Fibroblast of villous mesenchyme (primary cell): ENCODE results near the gene LINGO4. TPM values are rescaled to one million over a fixed set of nuclear protein-coding genes. Genes with fewer than 3 reads are reported as not detected.

Experiments
- DNase-seq: peaks from one replicate; pipeline ENCODE4 v3.0.0-alpha.2; 2010; ENCODE audit warnings: low read depth
- H3K4me3 ChIP-seq: 2 replicates; pipeline ENCODE4 v1.5.1; 2011; ENCODE audit warnings: low read depth, mild to moderate bottlenecking, low read length
- total RNA-seq: library from RNA; depleted of rRNA; stranded (reverse); fragments of >200 nt; gene quantifications from 2 replicates; pipeline ENCODE4 v1.2.3, GENCODE V29; 2012
- TF ChIP-seq, protein P1 (sequence below): IDR thresholded peaks from 2 replicates; pipeline ENCODE4 v1.5.1; 2012; ENCODE audit warnings: low read depth, mild to moderate bottlenecking, low read length; ENCODE audit not compliant: insufficient read depth

Gene LINGO4
- total RNA-seq, 1 donor = not detected

- no peak for DNase-seq
- TF ChIP-seq, protein P1, sequence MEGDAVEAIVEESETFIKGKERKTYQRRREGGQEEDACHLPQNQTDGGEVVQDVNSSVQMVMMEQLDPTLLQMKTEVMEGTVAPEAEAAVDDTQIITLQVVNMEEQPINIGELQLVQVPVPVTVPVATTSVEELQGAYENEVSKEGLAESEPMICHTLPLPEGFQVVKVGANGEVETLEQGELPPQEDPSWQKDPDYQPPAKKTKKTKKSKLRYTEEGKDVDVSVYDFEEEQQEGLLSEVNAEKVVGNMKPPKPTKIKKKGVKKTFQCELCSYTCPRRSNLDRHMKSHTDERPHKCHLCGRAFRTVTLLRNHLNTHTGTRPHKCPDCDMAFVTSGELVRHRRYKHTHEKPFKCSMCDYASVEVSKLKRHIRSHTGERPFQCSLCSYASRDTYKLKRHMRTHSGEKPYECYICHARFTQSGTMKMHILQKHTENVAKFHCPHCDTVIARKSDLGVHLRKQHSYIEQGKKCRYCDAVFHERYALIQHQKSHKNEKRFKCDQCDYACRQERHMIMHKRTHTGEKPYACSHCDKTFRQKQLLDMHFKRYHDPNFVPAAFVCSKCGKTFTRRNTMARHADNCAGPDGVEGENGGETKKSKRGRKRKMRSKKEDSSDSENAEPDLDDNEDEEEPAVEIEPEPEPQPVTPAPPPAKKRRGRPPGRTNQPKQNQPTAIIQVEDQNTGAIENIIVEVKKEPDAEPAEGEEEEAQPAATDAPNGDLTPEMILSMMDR = no peak
- H3K4me3 ChIP-seq = no peak overlapping the region
Observed at GRCh38 chr1:151809290-151809984, 4.2 kb upstream of the LINGO4 start.

GRCh38 chr1:151807766-151808165 lies 2.5 kb upstream of the LINGO4 start:
- DNase-seq = no peak
- TF ChIP-seq, protein P1 = no peak

GRCh38 chr1:151807131-151807530 lies 1.9 kb upstream of the LINGO4 start:
- DNase-seq = no peak
- H3K4me3 ChIP-seq = no peak overlapping the region
- TF ChIP-seq, protein P1 = no peak

More at GRCh38 chr1:151807766-151808165, 2.5 kb upstream of the LINGO4 start:
- H3K4me3 ChIP-seq = no peak overlapping the region

- no peak overlapping the region for H3K4me3 ChIP-seq
- DNase-seq = no peak
- TF ChIP-seq, protein P1 = no peak
Observed at GRCh38 chr1:151806170-151806569, 951 bp upstream of the LINGO4 start.

GRCh38 chr1:151803915-151804314 lies 1.3 kb downstream of the LINGO4 start:
- no peak overlapping the region for H3K4me3 ChIP-seq

GRCh38 chr1:151803164-151803563 lies 2.1 kb downstream of the LINGO4 start:
- no peak for DNase-seq
- H3K4me3 ChIP-seq = no peak overlapping the region
- TF ChIP-seq, protein P1 = no peak

More at GRCh38 chr1:151803915-151804314, 1.3 kb downstream of the LINGO4 start:
- no peak for DNase-seq
- TF ChIP-seq, protein P1 = no peak

DNA sequence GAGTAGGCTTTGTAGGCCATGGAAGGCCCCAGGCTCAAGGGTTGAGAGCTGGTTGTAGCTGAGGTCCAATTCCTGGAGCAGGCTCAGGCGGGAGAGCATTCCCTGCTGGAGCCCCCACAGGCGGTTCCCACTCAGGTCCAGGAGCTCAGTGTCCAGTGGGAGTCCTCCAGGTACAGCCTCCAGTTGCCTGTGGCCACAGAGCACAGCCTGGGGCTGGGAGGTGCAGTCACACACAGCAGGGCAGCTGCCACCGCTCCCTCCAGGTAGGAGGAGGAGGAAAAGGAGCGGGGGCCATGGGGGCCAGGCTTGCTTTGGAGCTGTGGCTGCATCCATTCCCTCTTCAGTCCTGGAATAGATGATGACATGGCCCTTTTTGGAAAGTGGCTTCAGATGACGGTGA lies 2.8 kb downstream of the LINGO4 start:
- TF ChIP-seq, protein P1 = no peak
- no peak for DNase-seq
- H3K4me3 ChIP-seq = no peak overlapping the region
